Fibroblast of lung (primary cell): Measurements from ENCODE around the gene ORM2.

ENCODE experiments used
- EZH2 ChIP-seq: IDR thresholded peaks from 2 replicates; pipeline ENCODE4 v1.5.1; 2012; ENCODE audit warnings: low read length, control low read depth, mild to moderate bottlenecking; ENCODE audit errors: missing control alignments
- TF ChIP-seq, protein P1 (sequence below), 2 donors: IDR thresholded peaks in 1 of 2; conservative IDR thresholded peaks in 1 of 2; 1 replicate in 1 of 2; 2 replicates in 1 of 2; pipeline ENCODE4 v1.5.1; 2011 to 2012; ENCODE audit warnings: low read length in 2 of 2, control low read depth in 1 of 2, inconsistent platforms in 1 of 2, low read depth in 1 of 2, mild to moderate bottlenecking in 1 of 2

DNA sequence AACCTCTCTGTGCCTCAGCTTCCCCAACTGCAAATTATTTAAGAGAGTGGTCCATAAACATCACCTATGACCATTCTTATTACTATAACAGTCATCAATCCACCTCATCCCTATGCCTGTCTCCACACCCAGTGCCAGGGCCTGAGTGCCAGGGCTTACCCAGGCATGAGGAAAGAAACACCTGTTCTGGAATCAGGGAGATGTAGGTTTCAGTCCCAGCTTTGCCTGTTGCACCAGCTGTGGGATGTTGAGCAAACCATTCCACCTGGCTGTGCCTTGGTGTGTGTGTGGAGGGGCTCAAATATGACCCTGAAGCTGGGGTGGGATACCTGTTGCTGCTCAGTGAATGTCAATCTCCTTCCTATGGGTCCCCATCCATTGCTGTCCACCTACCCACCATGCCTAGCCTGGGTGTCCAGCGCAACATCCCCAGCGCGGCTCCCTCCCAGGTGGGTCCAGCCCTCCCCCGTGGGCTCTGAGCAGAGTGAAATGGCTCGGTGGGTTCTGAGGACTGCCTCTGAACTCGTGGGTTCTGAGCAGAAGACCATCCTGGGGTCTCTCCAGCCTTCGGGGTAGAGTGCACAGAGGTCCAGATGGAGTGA lies 41.8 kb downstream of the ORM2 start:
- TF ChIP-seq, protein P1, sequence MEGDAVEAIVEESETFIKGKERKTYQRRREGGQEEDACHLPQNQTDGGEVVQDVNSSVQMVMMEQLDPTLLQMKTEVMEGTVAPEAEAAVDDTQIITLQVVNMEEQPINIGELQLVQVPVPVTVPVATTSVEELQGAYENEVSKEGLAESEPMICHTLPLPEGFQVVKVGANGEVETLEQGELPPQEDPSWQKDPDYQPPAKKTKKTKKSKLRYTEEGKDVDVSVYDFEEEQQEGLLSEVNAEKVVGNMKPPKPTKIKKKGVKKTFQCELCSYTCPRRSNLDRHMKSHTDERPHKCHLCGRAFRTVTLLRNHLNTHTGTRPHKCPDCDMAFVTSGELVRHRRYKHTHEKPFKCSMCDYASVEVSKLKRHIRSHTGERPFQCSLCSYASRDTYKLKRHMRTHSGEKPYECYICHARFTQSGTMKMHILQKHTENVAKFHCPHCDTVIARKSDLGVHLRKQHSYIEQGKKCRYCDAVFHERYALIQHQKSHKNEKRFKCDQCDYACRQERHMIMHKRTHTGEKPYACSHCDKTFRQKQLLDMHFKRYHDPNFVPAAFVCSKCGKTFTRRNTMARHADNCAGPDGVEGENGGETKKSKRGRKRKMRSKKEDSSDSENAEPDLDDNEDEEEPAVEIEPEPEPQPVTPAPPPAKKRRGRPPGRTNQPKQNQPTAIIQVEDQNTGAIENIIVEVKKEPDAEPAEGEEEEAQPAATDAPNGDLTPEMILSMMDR (conservative IDR thresholded peaks at IDR 0.05 in 1 of 2, IDR thresholded peaks at IDR 0.05 in 1 of 2; ENCODE audit: low read depth in 1 of 2, low read length in 2 of 2): no peak
- TF ChIP-seq EZH2: no peak
